Measurements from ENCODE around the gene BBS2. TPM values are rescaled to one million over a fixed set of nuclear protein-coding genes. Genes with fewer than 3 reads are reported as not detected.

The BBS2 gene
- polyA plus RNA-seq, 2 of the 4 experiments (the other 2 are of a cell fraction), result 44.4 to 61.4 TPM

DNA sequence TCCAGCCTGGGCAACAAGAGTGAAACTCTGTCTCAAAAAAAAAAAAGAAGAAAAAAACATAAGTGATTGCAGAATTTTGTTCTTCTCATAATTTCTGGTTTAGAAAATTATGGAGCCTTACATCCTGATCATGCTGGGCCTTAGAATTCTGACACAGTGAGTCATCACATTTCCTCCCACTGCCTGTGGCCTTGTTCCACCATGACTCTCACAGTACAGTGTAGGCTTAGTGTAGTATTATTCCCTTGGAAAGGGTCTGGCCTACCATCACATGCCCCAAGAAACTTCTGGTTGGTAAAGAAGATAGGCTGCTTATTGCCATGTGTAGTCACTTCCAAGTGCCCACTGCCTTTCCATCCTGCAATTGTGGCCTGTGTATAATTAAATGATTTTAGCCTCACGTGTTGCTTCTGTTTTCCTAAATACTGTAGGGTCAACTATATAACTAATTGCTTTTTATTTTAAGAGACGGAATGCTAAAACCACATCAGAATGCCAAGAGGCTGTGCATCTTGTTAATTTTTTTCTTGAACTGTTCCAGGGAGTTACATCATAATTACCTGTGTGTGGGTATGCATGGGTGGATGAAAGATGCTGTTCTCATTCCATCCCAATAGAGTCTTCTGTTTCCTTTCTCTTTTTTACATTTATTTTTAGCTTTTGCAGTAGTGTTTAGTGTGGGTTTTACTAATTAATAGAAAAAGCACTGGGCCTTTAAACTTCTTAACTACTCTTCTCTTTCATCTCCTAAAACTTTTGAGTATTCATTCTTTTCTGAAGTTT lies 42.5 kb downstream of the BBS2 start:
- H3K4me3 ChIP-seq, result no peak overlapping the region
- FAIRE-seq (no peak), DNase-seq (ENCODE audit: low read depth in 1 of 2, low spot score in 1 of 2) (peak; percentile 10 to 43), ATAC-seq (peak; percentile 80 to 85; a peak in 5 of 6 replicates)
- CTCF ChIA-PET, result interaction anchor here (0.9 to 1.5 kb wide), 2 partner anchors 11 to 193 kb away, joined by 3 to 5 read pairs; no protein-coding TSS in a partner anchor
- no peak overlapping the region for H3K4me2 ChIP-seq
- no peaks in the 10 kb centered on the region for H3K9me3 ChIP-seq
- 90% methylated on average over 2 of the region's 2 CpGs for WGBS (ENCODE audit: missing lambda C conversion rate)
- POLR2A ChIA-PET, result no interaction called here
- peak overlapping the region; percentile 16 to 67; a peak in 2 of 6 replicates for H3K27ac ChIP-seq
- H3K4me1 ChIP-seq, result peaks cover 13% of the 10 kb centered on the region; the same call in 2 of the 3 replicates
- TF ChIP-seq JUN (IDR thresholded peaks at IDR 0.05), result no peak
- 0 out of 2 replicates have a peak, but pooled peaks have one; percentile 11 for TF ChIP-seq FOSL2 (IDR thresholded peaks at IDR 0.05)
- TF ChIP-seq FOSL2 (CRISPR knock-in tag; IDR thresholded peaks at IDR 0.05), result peak; percentile 34; the same call in 1 of the 2 replicates

GRCh38 chr16:56475201-56475600 lies 44.6 kb downstream of the BBS2 start:
- TF ChIP-seq ZNF302 (CRISPR knock-in tag; IDR thresholded peaks at IDR 0.05), result no peak
- TF ChIP-seq GATA3 (IDR thresholded peaks at IDR 0.05; ENCODE audit: borderline replicate concordance), result no peak
- TF ChIP-seq HMGXB4 (CRISPR knock-in tag; IDR thresholded peaks at IDR 0.05; ENCODE audit: borderline replicate concordance), result no peak
- Histone ChIP-seq H3K4me1 (peaks cover 13% of the 10 kb centered on the region; the same call in 2 of the 3 replicates), H3K9me3 (no peaks in the 10 kb centered on the region), H3K4me3 (no peak overlapping the region), H3K4me2 (no peak overlapping the region), H3K27ac (no peak overlapping the region)
- no peak for ATAC-seq
- WGBS (ENCODE audit: missing lambda C conversion rate), result 96% methylated on average over 2 of the region's 2 CpGs
- FAIRE-seq, result no peak
- POLR2A ChIA-PET, result interaction anchor here (1.3 kb wide), 1 partner anchor 24 kb away, joined by 6 read pairs; the partner anchor contains the start of genes NUDT21 and OGFOD1
- CTCF ChIA-PET, result interaction anchor here (0.6 to 1.7 kb wide), 3 partner anchors 26 to 248 kb away, joined by 3 read pairs; no protein-coding TSS in a partner anchor
- DNase-seq (ENCODE audit: low read depth in 1 of 2, low spot score in 1 of 2), result no peak

- ATAC-seq, result no peak
- no peaks in the 10 kb centered on the region for H3K9me3 ChIP-seq
- no peak overlapping the region for H3K4me3 ChIP-seq
- FAIRE-seq, result no peak
- ChIA-PET CTCF (interaction anchor here (0.6 to 1.3 kb wide), 3 partner anchors 36 to 130 kb away, joined by 3 to 6 read pairs (median 5); no protein-coding TSS in a partner anchor), POLR2A (interaction anchor here (1.4 kb wide), 2 partner anchors 19 to 138 kb away, joined by 4 to 10 read pairs; partner anchors contain the start of genes MT2A, NUDT21 and OGFOD1)
- WGBS (ENCODE audit: missing lambda C conversion rate), result 97% methylated on average over 1 of the region's 1 CpG
- H3K4me1 ChIP-seq, result no peaks in the 10 kb centered on the region
- H3K4me2 ChIP-seq, result no peak overlapping the region
- no peak for DNase-seq (ENCODE audit: low read depth in 1 of 2, low spot score in 1 of 2)
- no peak overlapping the region for H3K27ac ChIP-seq
- TF ChIP-seq BCL3 (IDR thresholded peaks at IDR 0.05), result no peak
- no peak for TF ChIP-seq HOXB5 (CRISPR knock-in tag; IDR thresholded peaks at IDR 0.05)
- no peak for TF ChIP-seq ESRRA (IDR thresholded peaks at IDR 0.05; ENCODE audit: borderline replicate concordance, low read length)
- TF ChIP-seq NFE2L2 (conservative IDR thresholded peaks at IDR 0.05; ENCODE audit: low read length), result no peak
- no peak for TF ChIP-seq MAX (IDR thresholded peaks at IDR 0.05)
- TF ChIP-seq, protein P1, sequence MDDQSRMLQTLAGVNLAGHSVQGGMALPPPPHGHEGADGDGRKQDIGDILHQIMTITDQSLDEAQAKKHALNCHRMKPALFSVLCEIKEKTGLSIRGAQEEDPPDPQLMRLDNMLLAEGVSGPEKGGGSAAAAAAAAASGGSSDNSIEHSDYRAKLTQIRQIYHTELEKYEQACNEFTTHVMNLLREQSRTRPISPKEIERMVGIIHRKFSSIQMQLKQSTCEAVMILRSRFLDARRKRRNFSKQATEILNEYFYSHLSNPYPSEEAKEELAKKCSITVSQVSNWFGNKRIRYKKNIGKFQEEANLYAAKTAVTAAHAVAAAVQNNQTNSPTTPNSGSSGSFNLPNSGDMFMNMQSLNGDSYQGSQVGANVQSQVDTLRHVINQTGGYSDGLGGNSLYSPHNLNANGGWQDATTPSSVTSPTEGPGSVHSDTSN (IDR thresholded peaks at IDR 0.05), result no peak
- no peak for TF ChIP-seq RARB (CRISPR knock-in tag; IDR thresholded peaks at IDR 0.05)
- no peak for TF ChIP-seq FOSL2 (IDR thresholded peaks at IDR 0.05)
- no peak for TF ChIP-seq FOSL2 (CRISPR knock-in tag; IDR thresholded peaks at IDR 0.05)
- TF ChIP-seq MAZ (IDR thresholded peaks at IDR 0.05; ENCODE audit: borderline replicate concordance, low read depth, low read length), result no peak
- no peak for TF ChIP-seq EHF (CRISPR knock-in tag; IDR thresholded peaks at IDR 0.05)
- no peak for TF ChIP-seq EP300 (IDR thresholded peaks at IDR 0.05)
These were observed 49.2 kb downstream of the BBS2 start for GRCh38 chr16:56470666-56471065.

All from A549 (cell line).